ENCODE data around the gene NRBF2. TPM values are rescaled to one million over a fixed set of nuclear protein-coding genes. Genes with fewer than 3 reads are reported as not detected.

Gene NRBF2
- total RNA-seq, 4 donors from 2014 or later = 8.6 to 17.2 (median 12.3) TPM

- Histone ChIP-seq H3K4me1 (peaks cover 0 to 42% (median 7%) of the 10 kb centered on the region in 3 donors), H3K4me3 (peak overlapping the region; percentile 93 to 95), H3K36me3 (peaks cover 0 to 5% of the 10 kb centered on the region in 2 donors), H3K9me3 (no peaks in the 10 kb centered on the region), H3K27me3 (no peaks in the 10 kb centered on the region), H3K27ac (peak overlapping the region; percentile 80 to 97 (median 90))
- no peak for ATAC-seq
- TF ChIP-seq POLR2A (IDR thresholded peaks at IDR 0.05) (no peak), CTCF (IDR thresholded peaks at IDR 0.05) (no peak), POLR2AphosphoS5 (IDR thresholded peaks at IDR 0.05) (no peak), EP300 (IDR thresholded peaks at IDR 0.05) (no peak)
- WGBS, 2 donors (ENCODE audit: low coverage in 1 of 2) = 13 to 14% methylated on average over 9 of the region's 9 CpGs
These were observed 861 bp downstream of the NRBF2 start for GRCh38 chr10:63133821-63134557.

GRCh38 chr10:63137306-63137705 is 4.2 kb downstream of the NRBF2 start:
- Histone ChIP-seq H3K4me1 (peaks cover 0 to 42% (median 7%) of the 10 kb centered on the region in 3 donors), H3K36me3 (peaks cover 0 to 14% of the 10 kb centered on the region in 2 donors), H3K9me3 (no peaks in the 10 kb centered on the region), H3K27me3 (no peaks in the 10 kb centered on the region), H3K27ac (no peak overlapping the region), H3K4me3 (no peak overlapping the region)
- ATAC-seq = no peak
- TF ChIP-seq CTCF (IDR thresholded peaks at IDR 0.05) (no peak), POLR2AphosphoS5 (IDR thresholded peaks at IDR 0.05) (peak; percentile 12)
- WGBS, 2 donors (ENCODE audit: low coverage in 1 of 2) = 51 to 58% methylated on average over 2 of the region's 2 CpGs

GRCh38 chr10:63140077-63140476 is 6.9 kb downstream of the NRBF2 start:
- Histone ChIP-seq H3K36me3 (peaks cover 0 to 14% of the 10 kb centered on the region in 2 donors), H3K9me3 (no peaks in the 10 kb centered on the region), H3K27ac (no peak overlapping the region), H3K4me3 (no peak overlapping the region), H3K27me3 (no peaks in the 10 kb centered on the region), H3K4me1 (peaks cover 0 to 37% (median 7%) of the 10 kb centered on the region in 3 donors)
- TF ChIP-seq EP300 (IDR thresholded peaks at IDR 0.05) = no peak
- TF ChIP-seq POLR2AphosphoS5 (IDR thresholded peaks at IDR 0.05) = no peak
- no peak for TF ChIP-seq POLR2A (IDR thresholded peaks at IDR 0.05)
- TF ChIP-seq CTCF (IDR thresholded peaks at IDR 0.05) = no peak
- 80 to 90% methylated on average over 3 of the region's 3 CpGs for WGBS, 2 donors (ENCODE audit: low coverage in 1 of 2)
- ATAC-seq = no peak

- Histone ChIP-seq H3K4me1 (peaks cover 0 to 39% (median 2%) of the 10 kb centered on the region in 3 donors), H3K36me3 (peaks cover 0 to 17% of the 10 kb centered on the region in 2 donors), H3K27ac (no peak overlapping the region), H3K4me3 (no peak overlapping the region), H3K9me3 (no peaks in the 10 kb centered on the region), H3K27me3 (no peaks in the 10 kb centered on the region)
- TF ChIP-seq POLR2AphosphoS5 (IDR thresholded peaks at IDR 0.05) (no peak), CTCF (IDR thresholded peaks at IDR 0.05) (no peak), POLR2A (IDR thresholded peaks at IDR 0.05) (no peak), EP300 (IDR thresholded peaks at IDR 0.05) (no peak)
- WGBS, 2 donors (ENCODE audit: low coverage in 1 of 2) = 90 to 100% methylated on average over 5 to 6 of the region's 6 CpGs
- no peak for ATAC-seq
These were observed 9.0 kb downstream of the NRBF2 start for GRCh38 chr10:63142136-63142535.

GRCh38 chr10:63143987-63144386 is 10.9 kb downstream of the NRBF2 start:
- ATAC-seq = no peak
- TF ChIP-seq POLR2A (IDR thresholded peaks at IDR 0.05) = no peak
- TF ChIP-seq CTCF (IDR thresholded peaks at IDR 0.05) = no peak
- no peak overlapping the region for H3K4me3 ChIP-seq
- WGBS, 2 donors (ENCODE audit: low coverage in 1 of 2) = 76 to 77% methylated on average over 2 to 5 of the region's 5 CpGs
- no peak overlapping the region for H3K27ac ChIP-seq
- H3K4me1 ChIP-seq = peaks cover 0 to 34% (median 0%) of the 10 kb centered on the region in 3 donors
- no peaks in the 10 kb centered on the region for H3K27me3 ChIP-seq
- peaks cover 0 to 19% of the 10 kb centered on the region in 2 donors for H3K36me3 ChIP-seq
- no peaks in the 10 kb centered on the region for H3K9me3 ChIP-seq
